Stimulated activated CD8-positive, alpha-beta memory T cell treated with anti-CD3 and anti-CD28 coated beads, Interleukin-12 subunit alpha, Interleukin-12 subunit beta, amount 100 ng/mL, for 24 hours (primary cell): Measurements from ENCODE around the gene DENND1A.
"Not testable (repeated sequence)": the region's sequence is repeated elsewhere in the genome, so short reads cannot be mapped to it uniquely, and the experiment has no call there.

Experiments used
- DNase-seq: peaks from one replicate; pipeline ENCODE4 v3.0.0-alpha.2; 2020; ENCODE audit errors: extremely low read depth

The DENND1A gene

GRCh38 chr9:123411636-123412035 lies 518.3 kb downstream of the DENND1A start:
- no peak for DNase-seq

- DNase-seq = no peak
Observed at GRCh38 chr9:123411191-123411590, 518.7 kb downstream of the DENND1A start.

- DNase-seq = no peak
Observed at GRCh38 chr9:123410281-123410910, 519.5 kb downstream of the DENND1A start.

DNA sequence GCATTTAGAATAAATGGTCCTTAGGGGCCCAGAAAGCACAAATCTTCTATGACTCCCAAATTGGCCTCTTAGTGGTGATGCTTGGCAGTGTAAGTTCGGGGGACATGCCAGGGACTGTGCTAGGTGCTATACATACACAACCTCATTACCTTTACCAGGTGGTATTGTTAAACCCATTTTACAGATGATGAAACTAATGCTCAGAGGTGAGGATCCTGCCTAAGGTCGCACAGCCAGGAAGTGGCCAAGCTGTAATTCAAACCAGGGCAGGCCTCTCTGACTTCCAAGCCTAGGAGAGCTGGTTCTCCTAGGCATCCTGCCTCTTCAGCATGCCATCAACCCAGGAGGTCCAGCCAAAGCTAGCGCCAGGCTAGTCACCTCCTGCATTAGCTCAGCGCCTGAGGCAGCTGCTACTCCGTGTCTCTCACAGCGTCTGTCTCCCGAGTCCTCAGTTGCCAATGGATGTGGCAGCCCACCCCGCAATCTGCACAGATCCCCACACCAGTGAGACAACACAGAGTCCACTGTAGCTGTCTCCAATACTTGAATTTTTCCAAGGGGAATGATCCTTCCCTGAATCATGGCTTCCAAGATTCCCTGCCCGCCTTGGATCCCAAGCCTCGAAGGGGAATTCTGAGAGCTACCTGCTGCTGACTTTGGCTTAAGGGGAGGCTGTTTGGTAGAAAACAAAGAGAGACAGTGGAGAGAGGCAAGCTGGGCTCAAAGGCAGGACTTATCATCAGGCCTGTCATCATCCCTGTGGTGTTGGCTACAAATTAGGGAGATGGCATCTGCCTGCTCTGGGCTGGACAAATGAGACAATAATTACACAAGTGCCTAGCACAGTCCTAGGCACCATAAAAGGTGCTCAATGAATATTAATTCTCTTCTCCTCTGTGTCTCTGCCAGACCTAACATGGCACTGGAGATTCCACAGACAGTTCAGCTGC lies 521.3 kb downstream of the DENND1A start:
- DNase-seq = no peak

GRCh38 chr9:123407217-123407851 lies 522.6 kb downstream of the DENND1A start:
- no peak for DNase-seq

DNA sequence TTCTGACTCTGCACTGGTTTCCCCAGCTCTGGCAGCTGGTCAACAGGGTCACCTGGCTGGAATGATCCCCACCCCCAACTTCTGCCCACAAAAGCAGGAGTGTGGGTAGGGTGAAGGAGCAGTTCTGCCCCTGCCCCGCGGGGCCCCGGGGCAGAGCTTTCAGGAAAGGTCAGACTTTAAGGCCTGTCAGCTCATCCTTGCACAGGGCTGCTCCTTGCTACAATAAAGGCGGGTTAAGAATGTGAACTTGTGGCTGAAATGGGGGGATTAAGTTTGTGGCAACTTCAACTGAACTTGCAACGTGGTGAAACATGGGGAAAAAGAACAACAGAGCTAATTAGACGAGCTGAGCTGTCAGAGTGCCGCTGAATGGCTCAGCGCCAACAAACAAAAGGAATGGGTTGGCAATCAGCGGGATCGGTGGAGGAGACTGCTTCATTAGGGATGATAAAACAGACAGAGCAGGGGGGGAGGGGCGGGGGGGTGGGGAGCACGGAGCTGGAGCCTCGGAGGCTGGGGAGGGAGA lies 523.2 kb downstream of the DENND1A start:
- DNase-seq = no peak

DNA sequence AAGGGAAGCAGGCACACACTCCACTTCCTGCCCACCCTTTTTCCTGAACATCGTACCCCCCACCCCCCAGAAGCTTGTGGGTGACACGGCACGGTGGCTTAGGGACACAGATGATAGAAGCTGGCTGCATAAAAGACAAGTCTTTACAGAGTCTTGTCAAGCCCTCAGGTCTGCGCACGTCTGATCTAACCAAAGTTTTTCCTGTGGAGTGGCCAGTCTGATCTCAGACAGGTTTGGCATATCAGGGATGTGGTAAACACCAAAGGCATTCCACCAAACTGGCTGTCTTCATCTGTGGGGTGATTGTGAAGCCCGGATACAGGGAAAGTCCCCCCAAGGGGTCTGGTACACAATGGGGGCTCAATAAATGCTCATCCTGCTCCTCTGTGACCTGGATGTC lies 523.9 kb downstream of the DENND1A start:
- DNase-seq = no peak

- DNase-seq = no peak
Observed at GRCh38 chr9:123402981-123403509, 526.9 kb downstream of the DENND1A start.

- DNase-seq = no peak
Observed at GRCh38 chr9:123401879-123402513, 527.9 kb downstream of the DENND1A start.

DNA sequence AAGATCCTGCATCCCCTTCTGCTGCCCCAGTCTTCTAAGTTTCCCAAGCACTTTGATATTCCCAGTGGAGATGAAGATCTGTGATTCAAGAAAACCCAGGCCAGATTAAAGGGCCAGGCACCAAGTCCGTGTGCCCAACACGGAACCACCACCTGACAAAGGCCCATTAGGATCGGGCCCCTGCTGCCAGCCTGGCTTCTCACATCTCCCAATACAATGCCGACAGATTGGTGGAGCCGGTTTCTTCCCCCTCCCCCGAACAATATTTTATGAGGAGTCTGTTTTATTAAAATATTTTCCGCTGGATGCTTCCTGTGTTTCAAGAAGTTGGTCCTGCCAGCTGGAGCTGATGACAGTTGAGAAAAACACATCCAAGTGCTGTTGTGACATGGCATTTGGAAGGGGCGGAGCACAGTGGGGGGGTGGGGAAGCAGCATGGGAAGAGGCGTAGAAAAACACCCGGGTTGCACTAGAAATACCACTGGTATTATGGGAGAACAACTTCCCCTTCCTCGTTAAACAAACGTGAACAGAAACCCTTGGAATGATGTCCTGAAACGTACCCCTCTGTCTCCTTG lies 528.9 kb downstream of the DENND1A start:
- no peak for DNase-seq

DNA sequence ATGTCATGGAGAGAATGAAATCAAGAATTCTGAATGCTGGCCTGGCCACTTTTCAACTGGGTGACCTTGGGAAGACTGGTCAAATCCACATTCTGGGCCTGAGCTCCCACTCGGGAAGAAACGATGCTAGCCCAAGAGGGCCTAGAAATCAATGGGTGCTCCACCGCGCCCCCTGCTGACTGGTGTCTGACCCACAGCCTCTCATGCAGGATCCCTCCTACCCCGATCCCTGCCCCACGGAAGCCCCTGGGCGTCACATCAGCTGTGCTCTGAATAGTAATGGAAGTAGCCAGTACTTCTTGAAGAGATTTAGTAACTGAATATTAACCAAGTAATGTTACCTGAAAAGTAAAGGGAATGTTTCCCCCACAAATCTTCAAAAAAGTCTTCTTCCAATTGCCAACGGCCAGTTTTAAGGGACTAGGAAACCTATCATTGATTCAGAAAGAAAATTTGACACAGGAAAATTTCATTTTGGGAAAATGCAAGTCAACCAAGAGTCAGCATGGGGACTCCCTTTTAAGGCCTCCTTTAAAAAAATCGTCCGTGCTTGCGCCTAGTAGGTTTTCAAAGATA lies 530.0 kb downstream of the DENND1A start:
- DNase-seq = no peak

DNA sequence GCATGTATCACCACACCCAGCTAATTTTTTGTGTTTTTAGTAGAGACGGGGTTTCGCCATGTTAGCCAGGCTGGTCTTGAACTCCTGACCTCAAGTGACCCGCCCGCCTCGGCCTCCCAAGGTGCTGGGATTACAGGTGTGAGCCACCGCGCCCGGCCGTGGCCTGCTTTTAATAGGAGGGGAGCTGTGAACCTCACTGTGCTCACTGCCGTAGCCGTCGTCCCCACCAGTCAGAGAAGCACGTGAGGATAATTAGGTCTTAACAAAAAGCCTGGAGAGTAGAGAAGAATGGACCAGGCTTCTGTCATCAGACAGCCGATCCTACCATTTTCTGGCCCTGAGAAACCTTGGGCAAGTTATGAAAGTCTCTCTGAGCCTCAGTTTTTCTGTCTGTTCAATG lies 531.0 kb downstream of the DENND1A start:
- DNase-seq = not testable (repeated sequence)

DNA sequence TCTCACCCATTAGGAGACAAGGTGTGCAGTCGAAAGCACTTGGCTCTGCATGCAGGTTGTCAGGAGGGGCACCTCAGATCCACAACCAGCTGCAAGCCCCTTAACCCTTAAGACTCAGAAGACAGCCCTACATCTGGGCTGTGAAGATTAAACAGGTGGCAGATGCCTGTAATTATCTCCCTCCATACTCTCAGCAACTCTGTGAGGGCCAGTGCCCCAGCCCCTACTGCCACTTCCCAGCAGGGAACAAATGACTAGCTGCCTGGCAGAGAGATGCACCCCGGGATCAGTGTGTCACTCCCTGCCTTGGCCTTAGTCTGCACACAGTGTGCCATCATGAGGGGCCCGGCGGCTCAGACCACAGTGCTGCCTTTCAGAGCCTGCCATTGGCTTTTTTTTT lies 532.0 kb downstream of the DENND1A start:
- no peak for DNase-seq

DNA sequence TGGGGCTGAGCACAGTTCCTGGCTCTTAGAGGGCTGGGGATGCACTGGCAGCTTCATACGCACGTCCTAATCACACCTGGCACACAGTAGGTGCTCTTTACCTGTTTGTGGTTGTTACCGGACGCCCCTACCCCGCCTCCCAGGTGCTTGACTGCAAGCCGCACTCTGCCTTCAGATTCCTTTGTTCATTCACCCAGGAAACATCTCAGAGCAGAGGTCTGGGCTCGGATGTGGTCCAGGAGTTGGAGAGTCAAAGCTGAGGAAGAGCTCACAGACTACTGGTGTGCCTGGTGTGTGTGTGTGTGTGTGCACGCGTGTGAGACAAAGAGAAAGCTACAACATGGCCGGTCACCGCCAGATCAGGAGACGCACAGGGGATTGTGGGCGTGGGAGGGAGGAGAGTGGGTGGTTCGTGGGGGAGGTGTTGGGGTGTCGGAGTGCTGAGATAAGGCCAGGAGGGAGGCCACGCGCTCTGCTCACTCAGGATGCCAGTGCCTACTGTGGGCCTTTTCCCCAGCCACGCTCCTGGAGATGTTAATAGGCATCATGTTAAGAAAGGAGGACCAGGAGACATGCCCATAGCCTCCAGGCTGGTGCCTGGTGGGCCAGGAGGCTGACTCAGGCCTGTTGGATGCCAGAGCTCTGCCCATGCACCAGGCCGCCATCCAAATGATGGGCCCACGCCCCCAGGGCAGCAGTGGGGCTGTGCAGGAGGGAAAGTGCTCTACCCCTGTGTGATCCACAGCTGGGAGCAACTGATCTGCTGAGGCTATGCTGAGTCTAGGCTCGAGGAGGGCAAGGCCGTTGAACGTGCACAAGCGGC lies 534.0 kb downstream of the DENND1A start:
- DNase-seq = no peak

DNA sequence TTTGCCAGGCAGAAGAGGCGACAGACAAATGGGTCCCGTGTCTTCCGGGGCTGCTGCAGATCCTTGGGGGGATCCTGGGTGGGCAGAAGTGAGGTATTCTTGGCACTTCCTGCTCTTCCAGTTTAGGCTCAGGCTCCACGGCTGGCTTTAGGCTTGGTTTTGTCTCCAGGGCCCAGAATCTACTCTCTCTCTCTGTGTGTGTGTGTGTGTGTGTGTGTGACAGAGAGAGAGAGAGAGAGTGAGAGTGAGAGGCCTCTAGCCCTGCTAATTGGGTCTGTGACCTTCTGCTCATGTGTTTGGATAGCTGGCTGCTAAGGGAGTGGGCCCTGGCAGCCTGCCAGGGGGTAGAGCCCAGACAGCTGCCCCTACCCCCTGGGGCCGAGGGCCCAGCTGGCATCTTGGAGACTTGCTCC lies 534.6 kb downstream of the DENND1A start:
- DNase-seq = no peak

- no peak for DNase-seq
Observed at GRCh38 chr9:123394291-123395235, 535.4 kb downstream of the DENND1A start.

DNA sequence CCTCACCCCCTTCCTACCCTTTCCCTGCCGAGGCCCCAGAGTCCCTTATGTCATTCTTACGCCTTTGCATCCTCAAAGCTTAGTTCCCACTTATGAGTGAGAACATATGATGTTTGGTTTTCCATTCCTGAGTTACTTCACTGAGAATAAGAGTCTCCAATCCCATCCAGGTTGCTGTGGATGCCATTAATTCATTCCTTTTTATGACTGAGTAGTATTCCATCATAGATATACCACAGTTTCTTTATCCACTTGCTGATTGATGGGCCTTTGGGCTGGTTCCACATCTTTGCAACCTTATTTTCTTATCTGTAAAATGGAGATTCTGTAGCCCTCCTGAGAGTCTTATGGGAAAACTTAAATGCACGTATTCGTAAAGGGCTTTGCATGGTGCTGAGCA lies 537.1 kb downstream of the DENND1A start:
- no peak for DNase-seq

DNA sequence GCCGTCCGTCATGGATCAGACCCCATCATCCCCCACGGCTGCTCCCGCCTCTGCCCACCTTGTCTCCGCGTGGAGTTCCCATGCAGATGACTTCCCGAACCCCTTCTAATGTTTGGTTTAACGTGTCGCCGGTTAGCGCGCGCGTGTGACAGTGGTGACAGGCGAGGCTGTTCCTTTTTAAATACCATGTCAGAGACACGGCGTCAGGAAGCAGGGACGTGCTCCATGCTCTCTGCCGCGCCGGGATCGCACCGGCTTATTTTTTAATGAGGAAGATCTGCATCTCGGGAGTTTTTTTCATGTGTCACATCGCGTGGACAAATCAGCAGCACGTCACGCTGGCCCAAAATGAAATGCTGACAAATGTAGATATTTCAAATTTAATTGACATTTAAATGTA lies 538.0 kb downstream of the DENND1A start:
- no peak for DNase-seq

DNA sequence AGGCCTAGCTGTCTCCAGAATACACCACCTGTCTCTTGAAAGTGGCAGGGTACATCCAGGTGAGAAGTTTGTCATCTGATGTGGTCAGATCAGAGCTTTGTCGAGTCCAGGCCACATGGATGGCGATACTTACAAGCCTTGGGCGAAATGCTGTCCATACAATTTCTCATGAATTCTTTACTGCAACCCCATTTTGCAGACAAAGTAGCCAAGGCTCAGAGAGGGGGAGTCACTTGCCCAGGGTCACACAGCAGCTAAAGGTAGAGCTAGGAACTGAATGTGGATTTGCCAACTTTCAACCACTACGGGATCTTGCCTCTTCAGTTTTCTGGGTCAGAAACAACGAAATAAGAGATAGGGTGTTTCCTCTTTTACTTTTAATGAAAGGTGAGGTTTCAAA lies 538.7 kb downstream of the DENND1A start:
- DNase-seq = no peak
